Peyer's patch (tissue), 4 donors: Measurements from ENCODE around the gene PRICKLE1. TPM values are rescaled to one million over a fixed set of nuclear protein-coding genes. Genes with fewer than 3 reads are reported as not detected.

ENCODE experiments used
- DNase-seq, 3 donors: peaks; one replicate each; pipeline ENCODE4 v3.0.0-alpha.2; 2017 to 2019
- H3K27ac ChIP-seq, 4 donors: fragments of 200-600 bp; sonication (generic); one replicate each; pipeline ENCODE4 v1.5.1; 2016 to 2019
- H3K27me3 ChIP-seq, 2 donors: fragments of 200-600 bp; sonication (generic); one replicate each; pipeline ENCODE4 v1.5.1; 2019
- H3K36me3 ChIP-seq, 3 donors: fragments of 200-600 bp; sonication (generic); one replicate each; pipeline ENCODE4 v1.5.1; 2016 to 2019
- H3K4me1 ChIP-seq, 4 donors: fragments of 200-600 bp; sonication (generic); one replicate each; pipeline ENCODE4 v1.5.1; 2016 to 2019
- H3K4me3 ChIP-seq, 4 donors: fragments of 200-600 bp; sonication (generic); 1 replicate in 3 of 4; 2 replicates in 1 of 4; pipeline ENCODE4 v1.5.1; 2016 to 2019; ENCODE audit warnings: mild to moderate bottlenecking in 1 of 4
- H3K9me3 ChIP-seq, 4 donors: fragments of 200-600 bp; sonication (generic); one replicate each; pipeline ENCODE4 v1.5.1; 2016 to 2019; ENCODE audit warnings: mild to moderate bottlenecking in 1 of 4
- CTCF ChIP-seq, 6 experiments: fragments of 450-650 bp in 4 of 6; fragments of 200-600 bp in 2 of 6; sonication (generic) in 1 of 6; IDR thresholded peaks; one replicate each; pipeline ENCODE4 v1.5.1; 2017 to 2019; ENCODE audit warnings: antibody characterized with exemption in 6 of 6, mild to moderate bottlenecking in 3 of 6, moderate library complexity in 1 of 6
- POLR2A ChIP-seq, 2 donors: fragments of 450-650 bp; IDR thresholded peaks; one replicate each; pipeline ENCODE4 v1.5.1; 2017; ENCODE audit warnings: antibody characterized with exemption in 2 of 2, mild to moderate bottlenecking in 2 of 2, moderate library complexity in 2 of 2
- total RNA-seq, 4 donors: library from RNA; depleted of rRNA; stranded (reverse); fragments of >200 nt; gene quantifications; one replicate each; pipeline ENCODE4 v1.1.0, GENCODE V29; 2016

The PRICKLE1 gene
- total RNA-seq, 4 donors from 2014 or later, result 0.53 to 12.6 (median 6.3) TPM

- no peak overlapping the region for H3K4me3 ChIP-seq
- no peaks in the 10 kb centered on the region for H3K4me1 ChIP-seq
- no peaks in the 10 kb centered on the region for H3K27me3 ChIP-seq
- H3K36me3 ChIP-seq, result no peaks in the 10 kb centered on the region
- TF ChIP-seq CTCF (IDR thresholded peaks at IDR 0.05) (no peak), POLR2A (IDR thresholded peaks at IDR 0.05) (no peak)
- no peak overlapping the region for H3K27ac ChIP-seq
- no peaks in the 10 kb centered on the region for H3K9me3 ChIP-seq
- DNase-seq, result no peak
These were observed 82.5 kb downstream of the PRICKLE1 start for GRCh38 chr12:42507081-42507480.

- H3K4me1 ChIP-seq, result no peaks in the 10 kb centered on the region
- H3K4me3 ChIP-seq, result no peak overlapping the region
- DNase-seq, result no peak
- no peak overlapping the region for H3K27ac ChIP-seq
- no peaks in the 10 kb centered on the region for H3K27me3 ChIP-seq
- no peaks in the 10 kb centered on the region for H3K36me3 ChIP-seq
- no peaks in the 10 kb centered on the region for H3K9me3 ChIP-seq
- TF ChIP-seq CTCF (IDR thresholded peaks at IDR 0.05), result no peak
- TF ChIP-seq POLR2A (IDR thresholded peaks at IDR 0.05), result no peak
These were observed 85.5 kb downstream of the PRICKLE1 start for GRCh38 chr12:42504049-42504448.

GRCh38 chr12:42502682-42503081, 86.9 kb downstream of the PRICKLE1 start:
- no peak for TF ChIP-seq POLR2A (IDR thresholded peaks at IDR 0.05)
- TF ChIP-seq CTCF (IDR thresholded peaks at IDR 0.05), result no peak
- H3K9me3 ChIP-seq, result no peaks in the 10 kb centered on the region
- H3K27ac ChIP-seq, result no peak overlapping the region
- H3K4me3 ChIP-seq, result no peak overlapping the region
- H3K27me3 ChIP-seq, result no peaks in the 10 kb centered on the region
- H3K4me1 ChIP-seq, result no peaks in the 10 kb centered on the region
- H3K36me3 ChIP-seq, result no peaks in the 10 kb centered on the region
- no peak for DNase-seq

- TF ChIP-seq CTCF (IDR thresholded peaks at IDR 0.05), result no peak
- no peak for TF ChIP-seq POLR2A (IDR thresholded peaks at IDR 0.05)
- no peaks in the 10 kb centered on the region for H3K9me3 ChIP-seq
- no peak overlapping the region for H3K27ac ChIP-seq
- no peak for DNase-seq
- H3K4me3 ChIP-seq, result no peak overlapping the region
- no peaks in the 10 kb centered on the region for H3K36me3 ChIP-seq
- H3K4me1 ChIP-seq, result no peaks in the 10 kb centered on the region
- no peaks in the 10 kb centered on the region for H3K27me3 ChIP-seq
These were observed 90.8 kb downstream of the PRICKLE1 start for GRCh38 chr12:42498549-42499247.

GRCh38 chr12:42496886-42497285, 92.7 kb downstream of the PRICKLE1 start:
- no peaks in the 10 kb centered on the region for H3K9me3 ChIP-seq
- no peaks in the 10 kb centered on the region for H3K4me1 ChIP-seq
- no peak overlapping the region for H3K4me3 ChIP-seq
- no peak for DNase-seq
- H3K27me3 ChIP-seq, result no peaks in the 10 kb centered on the region
- no peak overlapping the region for H3K27ac ChIP-seq
- H3K36me3 ChIP-seq, result no peaks in the 10 kb centered on the region
- TF ChIP-seq POLR2A (IDR thresholded peaks at IDR 0.05) (no peak), CTCF (IDR thresholded peaks at IDR 0.05) (no peak)

- H3K4me1 ChIP-seq, result no peaks in the 10 kb centered on the region
- DNase-seq, result no peak
- H3K27ac ChIP-seq, result no peak overlapping the region
- no peak overlapping the region for H3K4me3 ChIP-seq
- TF ChIP-seq POLR2A (IDR thresholded peaks at IDR 0.05) (no peak), CTCF (IDR thresholded peaks at IDR 0.05) (no peak)
- H3K36me3 ChIP-seq, result no peaks in the 10 kb centered on the region
- no peaks in the 10 kb centered on the region for H3K9me3 ChIP-seq
- no peaks in the 10 kb centered on the region for H3K27me3 ChIP-seq
These were observed 94.3 kb downstream of the PRICKLE1 start for GRCh38 chr12:42495244-42495643.
